A549 (cell line): ENCODE measurements around the gene RAX.

ENCODE experiments used
- CEBPB ChIP-seq, 2 experiments: fragments of >200 bp in 1 of 2; sonication (Bioruptor Twin) in 1 of 2; formaldehyde crosslinking in 1 of 2; IDR thresholded peaks; 2 replicates each; pipeline ENCODE4 v1.6.1; 2012 to 2016
- KDM5A ChIP-seq: fragments of 200-600 bp; sonication (generic); IDR thresholded peaks from 2 replicates; pipeline ENCODE4 v1.6.1; 2016; ENCODE audit warnings: antibody characterized with exemption, mild to moderate bottlenecking
- MAFK ChIP-seq: fragments of 450-650 bp; IDR thresholded peaks from 2 replicates; pipeline ENCODE4 v1.6.1; 2014; ENCODE audit not compliant: partially characterized antibody
- TF ChIP-seq, protein P1 (sequence below): fragments of >200 bp; sonication (Bioruptor Twin); formaldehyde crosslinking; IDR thresholded peaks from 3 replicates; pipeline ENCODE4 v1.5.1; 2016
- TF ChIP-seq, protein P2 (sequence below): fragments of 200-600 bp; sonication (generic); IDR thresholded peaks from 2 replicates; pipeline ENCODE4 v1.6.1; 2016; ENCODE audit warnings: antibody characterized with exemption, mild to moderate bottlenecking, moderate library complexity

DNA sequence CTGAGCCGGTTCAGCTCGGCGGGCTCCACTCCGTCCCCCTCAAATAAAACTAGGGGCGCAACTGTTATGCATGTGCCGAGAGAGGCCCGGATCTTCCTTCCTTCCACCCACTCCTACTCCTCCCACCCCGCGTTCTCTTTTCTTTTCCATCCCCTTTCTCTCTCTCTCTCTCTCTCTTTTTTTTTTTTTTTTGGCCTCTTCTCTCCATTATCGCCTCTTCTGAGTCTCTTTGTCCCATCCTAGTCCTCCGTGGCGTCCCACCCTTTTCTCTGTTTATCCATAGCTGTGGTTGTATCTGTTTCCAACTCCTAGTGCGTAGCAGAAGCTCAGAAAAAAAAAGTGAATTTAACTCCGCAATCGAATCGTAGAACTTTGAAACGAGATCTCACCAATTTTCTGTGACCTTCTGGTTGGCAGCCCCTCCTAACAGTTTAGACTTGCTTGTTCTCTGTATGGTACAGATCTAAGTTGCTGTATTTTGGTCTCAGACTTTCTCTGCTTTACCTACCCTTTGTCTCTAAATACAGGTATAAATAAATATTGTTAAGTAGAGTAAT, 3.6 kb downstream of the RAX start:
- TF ChIP-seq, protein P1, sequence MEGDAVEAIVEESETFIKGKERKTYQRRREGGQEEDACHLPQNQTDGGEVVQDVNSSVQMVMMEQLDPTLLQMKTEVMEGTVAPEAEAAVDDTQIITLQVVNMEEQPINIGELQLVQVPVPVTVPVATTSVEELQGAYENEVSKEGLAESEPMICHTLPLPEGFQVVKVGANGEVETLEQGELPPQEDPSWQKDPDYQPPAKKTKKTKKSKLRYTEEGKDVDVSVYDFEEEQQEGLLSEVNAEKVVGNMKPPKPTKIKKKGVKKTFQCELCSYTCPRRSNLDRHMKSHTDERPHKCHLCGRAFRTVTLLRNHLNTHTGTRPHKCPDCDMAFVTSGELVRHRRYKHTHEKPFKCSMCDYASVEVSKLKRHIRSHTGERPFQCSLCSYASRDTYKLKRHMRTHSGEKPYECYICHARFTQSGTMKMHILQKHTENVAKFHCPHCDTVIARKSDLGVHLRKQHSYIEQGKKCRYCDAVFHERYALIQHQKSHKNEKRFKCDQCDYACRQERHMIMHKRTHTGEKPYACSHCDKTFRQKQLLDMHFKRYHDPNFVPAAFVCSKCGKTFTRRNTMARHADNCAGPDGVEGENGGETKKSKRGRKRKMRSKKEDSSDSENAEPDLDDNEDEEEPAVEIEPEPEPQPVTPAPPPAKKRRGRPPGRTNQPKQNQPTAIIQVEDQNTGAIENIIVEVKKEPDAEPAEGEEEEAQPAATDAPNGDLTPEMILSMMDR = no peak
- TF ChIP-seq, protein P2, sequence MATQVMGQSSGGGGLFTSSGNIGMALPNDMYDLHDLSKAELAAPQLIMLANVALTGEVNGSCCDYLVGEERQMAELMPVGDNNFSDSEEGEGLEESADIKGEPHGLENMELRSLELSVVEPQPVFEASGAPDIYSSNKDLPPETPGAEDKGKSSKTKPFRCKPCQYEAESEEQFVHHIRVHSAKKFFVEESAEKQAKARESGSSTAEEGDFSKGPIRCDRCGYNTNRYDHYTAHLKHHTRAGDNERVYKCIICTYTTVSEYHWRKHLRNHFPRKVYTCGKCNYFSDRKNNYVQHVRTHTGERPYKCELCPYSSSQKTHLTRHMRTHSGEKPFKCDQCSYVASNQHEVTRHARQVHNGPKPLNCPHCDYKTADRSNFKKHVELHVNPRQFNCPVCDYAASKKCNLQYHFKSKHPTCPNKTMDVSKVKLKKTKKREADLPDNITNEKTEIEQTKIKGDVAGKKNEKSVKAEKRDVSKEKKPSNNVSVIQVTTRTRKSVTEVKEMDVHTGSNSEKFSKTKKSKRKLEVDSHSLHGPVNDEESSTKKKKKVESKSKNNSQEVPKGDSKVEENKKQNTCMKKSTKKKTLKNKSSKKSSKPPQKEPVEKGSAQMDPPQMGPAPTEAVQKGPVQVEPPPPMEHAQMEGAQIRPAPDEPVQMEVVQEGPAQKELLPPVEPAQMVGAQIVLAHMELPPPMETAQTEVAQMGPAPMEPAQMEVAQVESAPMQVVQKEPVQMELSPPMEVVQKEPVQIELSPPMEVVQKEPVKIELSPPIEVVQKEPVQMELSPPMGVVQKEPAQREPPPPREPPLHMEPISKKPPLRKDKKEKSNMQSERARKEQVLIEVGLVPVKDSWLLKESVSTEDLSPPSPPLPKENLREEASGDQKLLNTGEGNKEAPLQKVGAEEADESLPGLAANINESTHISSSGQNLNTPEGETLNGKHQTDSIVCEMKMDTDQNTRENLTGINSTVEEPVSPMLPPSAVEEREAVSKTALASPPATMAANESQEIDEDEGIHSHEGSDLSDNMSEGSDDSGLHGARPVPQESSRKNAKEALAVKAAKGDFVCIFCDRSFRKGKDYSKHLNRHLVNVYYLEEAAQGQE = no peak
- TF ChIP-seq CEBPB (IDR thresholded peaks at IDR 0.05) = no peak
- TF ChIP-seq MAFK = no peak
- TF ChIP-seq KDM5A = no peak
